ENCODE results near the gene OR9Q1.

The OR9Q1 gene

GRCh38 chr11:57977709-57978108 lies 46.0 kb upstream of the OR9Q1 start (continued):
- TF ChIP-seq PBX3 (CRISPR knock-in tag; IDR thresholded peaks at IDR 0.05) (no peak), ZNF24 (tag by site-specific recombination; IDR thresholded peaks at IDR 0.05) (no peak), ZNF223 (tag by site-specific recombination; IDR thresholded peaks at IDR 0.05) (no peak), GLI4 (tag by site-specific recombination; IDR thresholded peaks at IDR 0.05) (no peak), ZNF394 (tag by site-specific recombination; IDR thresholded peaks at IDR 0.05; ENCODE audit: borderline replicate concordance) (no peak), ZNF518A (tag by site-specific recombination; conservative IDR thresholded peaks at IDR 0.05; ENCODE audit: low read depth) (no peak), GLIS2 (tag by site-specific recombination; IDR thresholded peaks at IDR 0.05) (no peak), ZNF768 (tag by site-specific recombination; IDR thresholded peaks at IDR 0.05) (no peak), ZNF654 (tag by site-specific recombination; IDR thresholded peaks at IDR 0.05; ENCODE audit: low read depth) (no peak), ZNF16 (tag by site-specific recombination; IDR thresholded peaks at IDR 0.05; ENCODE audit: low read depth) (no peak), OSR2 (tag by site-specific recombination; IDR thresholded peaks at IDR 0.05) (no peak)

GRCh38 chr11:57978686-57979531 lies 44.8 kb upstream of the OR9Q1 start:
- Histone ChIP-seq H3K27ac (ENCODE audit: extremely low read depth, low read depth, low read length) (no peak overlapping the region), H3K9me3 (ENCODE audit: control insufficient read depth, insufficient read depth, low read depth, low read length) (no peaks in the 10 kb centered on the region), H3K4me1 (ENCODE audit: control insufficient read depth, insufficient read depth, low read length) (no peaks in the 10 kb centered on the region), H3K4me3 (ENCODE audit: low read depth, low read length) (no peak overlapping the region), H3K36me3 (ENCODE audit: control insufficient read depth in 2 of 2, insufficient read depth in 1 of 2, low read length in 2 of 2) (no peaks in the 10 kb centered on the region)
- ChIA-PET POLR2A (no interaction called here), CTCF (interaction anchor here (0.6 to 0.7 kb wide), 2 partner anchors 17 to 1228 kb away, joined by 3 to 4 read pairs; no protein-coding TSS in a partner anchor)
- TF ChIP-seq ZNF341 (tag by site-specific recombination; IDR thresholded peaks at IDR 0.05; ENCODE audit: low read depth) (no peak), ZNF174 (tag by site-specific recombination; IDR thresholded peaks at IDR 0.05) (no peak), ZNF596 (tag by site-specific recombination; IDR thresholded peaks at IDR 0.05) (no peak), ZNF148 (tag by site-specific recombination; IDR thresholded peaks at IDR 0.05; ENCODE audit: borderline replicate concordance) (no peak), ZNF114 (tag by site-specific recombination; IDR thresholded peaks at IDR 0.05) (no peak), RBAK (tag by site-specific recombination; IDR thresholded peaks at IDR 0.05) (no peak), ZNF791 (tag by site-specific recombination; IDR thresholded peaks at IDR 0.05) (no peak), ZNF629 (tag by site-specific recombination; IDR thresholded peaks at IDR 0.05) (no peak), ZNF518A (tag by site-specific recombination; conservative IDR thresholded peaks at IDR 0.05; ENCODE audit: low read depth) (no peak), GLI4 (tag by site-specific recombination; IDR thresholded peaks at IDR 0.05) (no peak), ZNF704 (tag by site-specific recombination; IDR thresholded peaks at IDR 0.05) (no peak)
